HG03520 (cell line): Measurements from ENCODE around the gene POU2AF3.

ENCODE experiments used
- ATAC-seq: cut with Tn5 transposase; IDR thresholded peaks from one replicate; pipeline ENCODE4 v1.9.1; 2021; ENCODE audit warnings: mild to moderate bottlenecking, moderate library complexity; ENCODE audit not compliant: unreplicated experiment

POU2AF3 gene

GRCh38 chr11:111327908-111328624, 29.7 kb downstream of the POU2AF3 start:
- no peak for ATAC-seq

GRCh38 chr11:111329306-111330204, 31.2 kb downstream of the POU2AF3 start:
- ATAC-seq: no peak

GRCh38 chr11:111330234-111330893, 32.0 kb downstream of the POU2AF3 start:
- ATAC-seq: no peak

- ATAC-seq: no peak
These were observed 33.5 kb downstream of the POU2AF3 start for GRCh38 chr11:111331711-111332479.

GRCh38 chr11:111334532-111335502, 36.5 kb downstream of the POU2AF3 start:
- ATAC-seq: no peak

GRCh38 chr11:111335549-111335948, 37.2 kb downstream of the POU2AF3 start:
- no peak for ATAC-seq

GRCh38 chr11:111336062-111336461, 37.7 kb downstream of the POU2AF3 start:
- no peak for ATAC-seq

- no peak for ATAC-seq
These were observed 38.4 kb downstream of the POU2AF3 start for GRCh38 chr11:111336582-111337256.

- no peak for ATAC-seq
These were observed 41.5 kb downstream of the POU2AF3 start for GRCh38 chr11:111339758-111340388.

GRCh38 chr11:111342329-111342728, 44.0 kb downstream of the POU2AF3 start:
- no peak for ATAC-seq

- ATAC-seq: no peak
These were observed 45.7 kb downstream of the POU2AF3 start for GRCh38 chr11:111344032-111344431.

- no peak for ATAC-seq
These were observed 48.8 kb downstream of the POU2AF3 start for GRCh38 chr11:111347002-111347722.

- no peak for ATAC-seq
These were observed 49.4 kb downstream of the POU2AF3 start for GRCh38 chr11:111347723-111348115.

- no peak for ATAC-seq
These were observed 49.8 kb downstream of the POU2AF3 start for GRCh38 chr11:111348147-111348546.

- ATAC-seq: no peak
These were observed 50.9 kb downstream of the POU2AF3 start for GRCh38 chr11:111349191-111349695.

GRCh38 chr11:111350811-111351210, 52.5 kb downstream of the POU2AF3 start:
- no peak for ATAC-seq

- no peak for ATAC-seq
These were observed 53.2 kb downstream of the POU2AF3 start for GRCh38 chr11:111351374-111352055.
